K562 (cell line): Measurements from ENCODE around the gene ZNF865. TPM values are rescaled to one million over a fixed set of nuclear protein-coding genes. Genes with fewer than 3 reads are reported as not detected.

Experiments
- CSDE1 ChIP-seq, 2 experiments: fragments of 450-650 bp; IDR thresholded peaks; 2 replicates each; pipeline ENCODE4 v1.6.1; 2016; ENCODE audit warnings: mild to moderate bottlenecking in 1 of 2
- DIDO1 ChIP-seq: fragments of 450-650 bp; IDR thresholded peaks from 2 replicates; pipeline ENCODE4 v1.6.1; 2016; ENCODE audit warnings: low read depth, missing biosample characterization, missing genetic modification characterization
- KAT8 ChIP-seq: fragments of 450-650 bp; IDR thresholded peaks from 2 replicates; pipeline ENCODE4 v1.6.1; 2016; ENCODE audit warnings: low read depth, mild to moderate bottlenecking
- LCOR ChIP-seq: sonication (generic); formaldehyde crosslinking; IDR thresholded peaks from 2 replicates; pipeline ENCODE4 v1.8.0; 2022; ENCODE audit warnings: mild to moderate bottlenecking, missing genetic modification reagents
- MBD2 ChIP-seq: sonication (generic); IDR thresholded peaks from 2 replicates; pipeline ENCODE4 v1.6.1; 2016; ENCODE audit warnings: low read depth, borderline replicate concordance
- MCM5 ChIP-seq: fragments of 450-650 bp; IDR thresholded peaks from 2 replicates; pipeline ENCODE4 v1.6.1; 2016; ENCODE audit warnings: low read depth
- NCOR1 ChIP-seq: fragments of 450-650 bp; IDR thresholded peaks from 2 replicates; pipeline ENCODE4 v1.6.1; 2016; ENCODE audit warnings: mild to moderate bottlenecking, moderate library complexity
- NR2F6 ChIP-seq: fragments of 450-650 bp; formaldehyde crosslinking; IDR thresholded peaks from 2 replicates; pipeline ENCODE4 v1.4.0; 2020; ENCODE audit warnings: mild to moderate bottlenecking
- RBM15 ChIP-seq: fragments of 200-400 bp; formaldehyde crosslinking; IDR thresholded peaks from 2 replicates; pipeline ENCODE4 v1.6.1; 2018; ENCODE audit warnings: mild to moderate bottlenecking, low read length, moderate library complexity; ENCODE audit not compliant: insufficient read depth
- RBM25 ChIP-seq: fragments of 200-400 bp; formaldehyde crosslinking; IDR thresholded peaks from 2 replicates; pipeline ENCODE4 v1.6.1; 2018; ENCODE audit warnings: low read length, low read depth, moderate library complexity; ENCODE audit not compliant: severe bottlenecking
- RCOR1 ChIP-seq, 2 experiments: IDR thresholded peaks; 2 replicates each; pipeline ENCODE4 v1.6.1; 2012; ENCODE audit warnings: low read depth in 2 of 2, low read length in 2 of 2, borderline replicate concordance in 1 of 2, improper control_type of control experiment in 1 of 2
- SLC30A9 ChIP-seq: fragments of 250-450 bp; sonication (Bioruptor Pico); IDR thresholded peaks from 2 replicates; pipeline ENCODE4 v1.8.0; 2022; ENCODE audit warnings: mild to moderate bottlenecking, moderate library complexity
- TFAM ChIP-seq: fragments of 250-450 bp; sonication (Bioruptor Pico); conservative IDR thresholded peaks from 2 replicates; pipeline ENCODE4 v1.5.0; 2021; ENCODE audit warnings: mild to moderate bottlenecking, moderate library complexity
- ZNF184 ChIP-seq: sonication (generic); formaldehyde crosslinking; IDR thresholded peaks from 2 replicates; pipeline ENCODE4 v1.5.0; 2020; ENCODE audit warnings: missing genetic modification reagents
- ZNF316 ChIP-seq: fragments of 450-650 bp; IDR thresholded peaks from 2 replicates; pipeline ENCODE4 v1.6.1; 2016
- ZNF76 ChIP-seq: fragments of 250-450 bp; sonication (Bioruptor Pico); IDR thresholded peaks from 2 replicates; pipeline ENCODE4 v1.4.0; 2020; ENCODE audit warnings: mild to moderate bottlenecking, moderate library complexity, borderline replicate concordance
- polyA plus RNA-seq, 8 experiments: library from polyadenylated mRNA; depleted of rRNA in 4 of 8; stranded (reverse) in 5 of 8; unstranded in 3 of 8; fragments of >200 nt; fragmentation: Nextera tagmentation in 2 of 8; fragmentation: Illumina TruSeq in 1 of 8; extraction: Ambion mirVana in 2 of 8; extraction: Trizol in 1 of 8; gene quantifications; 2 replicates each; pipeline versions ENCODE4 v1.2.1 to v1.2.3, GENCODE V29; 2011 to 2014; ENCODE audit warnings: inconsistent platforms in 1 of 8, missing spikeins in 1 of 8
- total RNA-seq, 7 experiments: library from RNA; depleted of rRNA in 6 of 7; stranded (reverse); fragments of >200 nt in 6 of 7; fragmentation: Illumina TruSeq in 2 of 7; extraction: Trizol in 2 of 7; gene quantifications; 2 replicates each; pipeline versions ENCODE4 v1.2.1 to v1.2.3, GENCODE V29; 2011 to 2021; ENCODE audit warnings: low replicate concordance in 1 of 7
- TF ChIP-seq, protein P1 (sequence below): fragments of 250-450 bp; sonication (Bioruptor Pico); IDR thresholded peaks from 2 replicates; pipeline ENCODE4 v1.8.0; 2021; ENCODE audit warnings: mild to moderate bottlenecking, moderate library complexity
- TF ChIP-seq, protein P2 (sequence below): fragments of 450-650 bp; IDR thresholded peaks from 2 replicates; pipeline ENCODE4 v1.6.1; 2017; ENCODE audit warnings: antibody characterized with exemption
- TF ChIP-seq, protein P3 (sequence below): fragments of 250-450 bp; sonication (Bioruptor Pico); IDR thresholded peaks from 2 replicates; pipeline ENCODE4 v1.4.0; 2020; ENCODE audit warnings: mild to moderate bottlenecking
- TF ChIP-seq, protein P4 (sequence below), 2 experiments: fragments of 450-650 bp in 1 of 2; sonication (generic) in 1 of 2; formaldehyde crosslinking; conservative IDR thresholded peaks; 2 replicates each; pipeline versions ENCODE4 v1.4.0 to v1.8.1; 2020 to 2022; ENCODE audit warnings: mild to moderate bottlenecking in 1 of 2, missing genetic modification reagents in 1 of 2
- TF ChIP-seq, protein P5 (sequence below): conservative IDR thresholded peaks from 2 replicates; pipeline ENCODE4 v1.6.1; 2011; ENCODE audit warnings: low read depth, mild to moderate bottlenecking, low read length; ENCODE audit not compliant: control insufficient read depth

Gene ZNF865
- total and polyA plus RNA-seq, 9 of the 15 experiments (the other 6 are each of a cell fraction or from before 2014, with no cell fraction given): 0.40 to 18.8 (median 1.6) TPM; not detected in 2

DNA sequence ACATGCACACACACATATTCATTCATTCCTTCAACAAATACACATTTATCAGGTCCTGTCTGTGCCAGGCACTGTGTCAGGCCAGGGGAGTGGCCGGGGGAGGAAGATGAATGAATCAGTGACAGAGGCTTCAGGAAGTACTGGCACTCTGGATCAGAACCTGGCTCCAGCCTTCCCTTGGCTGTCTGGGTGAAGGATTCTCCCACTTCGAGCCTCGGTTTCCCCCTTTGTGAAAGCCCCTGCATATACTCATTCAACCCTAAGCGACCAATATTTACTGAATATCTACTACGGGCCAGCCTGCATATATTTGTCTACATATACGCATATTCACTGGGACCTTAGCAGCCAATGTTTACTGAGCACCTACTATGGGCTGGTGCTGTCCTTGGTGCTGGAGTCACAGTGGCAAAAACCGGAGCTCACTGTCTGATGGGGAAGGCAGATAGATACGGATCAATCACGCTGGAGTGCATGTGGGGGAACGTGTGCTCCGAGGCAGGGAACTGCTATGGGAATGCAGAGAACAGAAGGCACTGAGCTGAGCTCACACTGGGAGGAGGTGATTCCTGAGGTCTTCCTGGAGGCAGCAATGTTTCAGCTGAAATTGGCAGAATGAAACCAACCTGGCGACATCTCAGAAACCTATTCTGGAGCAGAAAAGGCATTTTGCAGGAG lies 24.2 kb upstream of the ZNF865 start (continued):
- TF ChIP-seq, protein P1, sequence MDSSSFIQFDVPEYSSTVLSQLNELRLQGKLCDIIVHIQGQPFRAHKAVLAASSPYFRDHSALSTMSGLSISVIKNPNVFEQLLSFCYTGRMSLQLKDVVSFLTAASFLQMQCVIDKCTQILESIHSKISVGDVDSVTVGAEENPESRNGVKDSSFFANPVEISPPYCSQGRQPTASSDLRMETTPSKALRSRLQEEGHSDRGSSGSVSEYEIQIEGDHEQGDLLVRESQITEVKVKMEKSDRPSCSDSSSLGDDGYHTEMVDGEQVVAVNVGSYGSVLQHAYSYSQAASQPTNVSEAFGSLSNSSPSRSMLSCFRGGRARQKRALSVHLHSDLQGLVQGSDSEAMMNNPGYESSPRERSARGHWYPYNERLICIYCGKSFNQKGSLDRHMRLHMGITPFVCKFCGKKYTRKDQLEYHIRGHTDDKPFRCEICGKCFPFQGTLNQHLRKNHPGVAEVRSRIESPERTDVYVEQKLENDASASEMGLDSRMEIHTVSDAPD (CRISPR knock-in tag): no peak
- TF ChIP-seq KAT8 (no peak), MCM5 (no peak), ZNF76 (CRISPR knock-in tag) (no peak), ZNF316 (no peak), RCOR1 (IDR thresholded peaks at IDR 0.05; ENCODE audit: borderline replicate concordance in 1 of 2, low read depth in 2 of 2, low read length in 2 of 2) (peak in 1 of 2 experiments; percentile 91; a peak in 2 of 4 replicates), CSDE1 (IDR thresholded peaks at IDR 0.05) (no peak), TFAM (CRISPR knock-in tag) (no peak), RBM15 (no peak), NR2F6 (no peak), DIDO1 (no peak), MBD2 (no peak), LCOR (CRISPR knock-in tag) (0 out of 2 replicates have a peak, but pooled peaks have one; percentile 48), RBM25 (peak; percentile 86), ZNF184 (CRISPR knock-in tag) (no peak), NCOR1 (no peak), SLC30A9 (no peak)
- TF ChIP-seq, protein P2, sequence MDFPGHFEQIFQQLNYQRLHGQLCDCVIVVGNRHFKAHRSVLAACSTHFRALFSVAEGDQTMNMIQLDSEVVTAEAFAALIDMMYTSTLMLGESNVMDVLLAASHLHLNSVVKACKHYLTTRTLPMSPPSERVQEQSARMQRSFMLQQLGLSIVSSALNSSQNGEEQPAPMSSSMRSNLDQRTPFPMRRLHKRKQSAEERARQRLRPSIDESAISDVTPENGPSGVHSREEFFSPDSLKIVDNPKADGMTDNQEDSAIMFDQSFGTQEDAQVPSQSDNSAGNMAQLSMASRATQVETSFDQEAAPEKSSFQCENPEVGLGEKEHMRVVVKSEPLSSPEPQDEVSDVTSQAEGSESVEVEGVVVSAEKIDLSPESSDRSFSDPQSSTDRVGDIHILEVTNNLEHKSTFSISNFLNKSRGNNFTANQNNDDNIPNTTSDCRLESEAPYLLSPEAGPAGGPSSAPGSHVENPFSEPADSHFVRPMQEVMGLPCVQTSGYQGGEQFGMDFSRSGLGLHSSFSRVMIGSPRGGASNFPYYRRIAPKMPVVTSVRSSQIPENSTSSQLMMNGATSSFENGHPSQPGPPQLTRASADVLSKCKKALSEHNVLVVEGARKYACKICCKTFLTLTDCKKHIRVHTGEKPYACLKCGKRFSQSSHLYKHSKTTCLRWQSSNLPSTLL: no peak
- TF ChIP-seq, protein P3, sequence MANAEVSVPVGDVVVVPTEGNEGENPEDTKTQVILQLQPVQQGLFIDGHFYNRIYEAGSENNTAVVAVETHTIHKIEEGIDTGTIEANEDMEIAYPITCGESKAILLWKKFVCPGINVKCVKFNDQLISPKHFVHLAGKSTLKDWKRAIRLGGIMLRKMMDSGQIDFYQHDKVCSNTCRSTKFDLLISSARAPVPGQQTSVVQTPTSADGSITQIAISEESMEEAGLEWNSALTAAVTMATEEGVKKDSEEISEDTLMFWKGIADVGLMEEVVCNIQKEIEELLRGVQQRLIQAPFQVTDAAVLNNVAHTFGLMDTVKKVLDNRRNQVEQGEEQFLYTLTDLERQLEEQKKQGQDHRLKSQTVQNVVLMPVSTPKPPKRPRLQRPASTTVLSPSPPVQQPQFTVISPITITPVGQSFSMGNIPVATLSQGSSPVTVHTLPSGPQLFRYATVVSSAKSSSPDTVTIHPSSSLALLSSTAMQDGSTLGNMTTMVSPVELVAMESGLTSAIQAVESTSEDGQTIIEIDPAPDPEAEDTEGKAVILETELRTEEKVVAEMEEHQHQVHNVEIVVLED: no peak
- TF ChIP-seq, protein P4, sequence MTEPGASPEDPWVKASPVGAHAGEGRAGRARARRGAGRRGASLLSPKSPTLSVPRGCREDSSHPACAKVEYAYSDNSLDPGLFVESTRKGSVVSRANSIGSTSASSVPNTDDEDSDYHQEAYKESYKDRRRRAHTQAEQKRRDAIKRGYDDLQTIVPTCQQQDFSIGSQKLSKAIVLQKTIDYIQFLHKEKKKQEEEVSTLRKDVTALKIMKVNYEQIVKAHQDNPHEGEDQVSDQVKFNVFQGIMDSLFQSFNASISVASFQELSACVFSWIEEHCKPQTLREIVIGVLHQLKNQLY (CRISPR knock-in tag; conservative IDR thresholded peaks at IDR 0.05): no peak
- TF ChIP-seq, protein P5, sequence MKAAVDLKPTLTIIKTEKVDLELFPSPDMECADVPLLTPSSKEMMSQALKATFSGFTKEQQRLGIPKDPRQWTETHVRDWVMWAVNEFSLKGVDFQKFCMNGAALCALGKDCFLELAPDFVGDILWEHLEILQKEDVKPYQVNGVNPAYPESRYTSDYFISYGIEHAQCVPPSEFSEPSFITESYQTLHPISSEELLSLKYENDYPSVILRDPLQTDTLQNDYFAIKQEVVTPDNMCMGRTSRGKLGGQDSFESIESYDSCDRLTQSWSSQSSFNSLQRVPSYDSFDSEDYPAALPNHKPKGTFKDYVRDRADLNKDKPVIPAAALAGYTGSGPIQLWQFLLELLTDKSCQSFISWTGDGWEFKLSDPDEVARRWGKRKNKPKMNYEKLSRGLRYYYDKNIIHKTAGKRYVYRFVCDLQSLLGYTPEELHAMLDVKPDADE: no peak
